Breast epithelium (tissue), 3 donors: ENCODE data around the gene APBA3.

Experiments used
- POLR2AphosphoS5 ChIP-seq, 3 donors: sonication (generic); formaldehyde crosslinking; IDR thresholded peaks; one replicate each; pipeline ENCODE4 v1.6.1; 2017; ENCODE audit warnings: antibody characterized with exemption in 3 of 3
- TF ChIP-seq, protein P1 (sequence below), 3 donors: fragments of 450-650 bp; IDR thresholded peaks; one replicate each; pipeline ENCODE4 v1.5.1; 2016 to 2017; ENCODE audit warnings: antibody characterized with exemption in 3 of 3, mild to moderate bottlenecking in 3 of 3, moderate library complexity in 3 of 3

DNA sequence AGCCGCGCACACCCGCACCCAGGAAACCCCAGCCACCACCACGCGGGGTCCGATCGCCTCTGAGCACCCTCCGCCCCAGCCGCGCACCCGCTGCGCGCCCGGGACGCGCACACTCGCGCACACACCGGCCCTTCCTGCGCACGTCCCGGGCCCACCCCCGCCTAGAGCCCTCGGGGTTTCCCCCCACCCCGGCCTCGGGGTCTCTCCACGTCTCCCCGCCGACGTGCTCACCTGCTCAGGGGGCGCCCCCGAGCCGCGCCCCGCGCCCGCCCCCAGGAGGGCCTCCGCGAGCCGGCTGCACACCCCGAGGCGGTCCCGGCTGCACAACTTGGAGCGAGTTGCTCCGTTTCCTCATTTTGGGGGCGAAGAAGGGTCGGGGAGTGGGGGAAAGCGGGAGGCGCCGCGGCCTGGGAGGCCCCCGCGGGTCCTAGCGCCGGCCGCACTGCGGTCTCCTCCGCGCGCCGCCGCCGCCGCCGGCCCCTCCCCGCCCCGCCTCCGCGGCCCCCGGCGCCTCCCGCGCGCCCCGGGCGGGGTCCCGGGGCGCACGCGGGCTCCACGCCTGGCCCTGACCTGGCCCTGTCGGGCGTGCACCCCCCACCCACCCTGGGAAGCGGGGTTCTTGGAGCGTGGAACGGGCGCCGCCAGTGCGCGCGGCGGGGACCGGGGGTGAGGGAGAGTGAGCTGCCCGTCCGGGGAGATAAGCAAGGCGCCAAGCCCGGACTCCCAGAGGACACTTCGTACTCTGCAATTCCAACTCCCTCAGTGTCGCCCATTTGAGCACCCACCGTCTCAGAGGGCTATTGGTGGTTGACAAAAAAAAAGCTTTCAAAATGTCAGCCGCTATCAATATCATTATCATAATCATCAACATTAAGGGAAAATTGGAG, 24.7 kb upstream of the APBA3 start, which contains the start of gene MATK:
- TF ChIP-seq, protein P1, sequence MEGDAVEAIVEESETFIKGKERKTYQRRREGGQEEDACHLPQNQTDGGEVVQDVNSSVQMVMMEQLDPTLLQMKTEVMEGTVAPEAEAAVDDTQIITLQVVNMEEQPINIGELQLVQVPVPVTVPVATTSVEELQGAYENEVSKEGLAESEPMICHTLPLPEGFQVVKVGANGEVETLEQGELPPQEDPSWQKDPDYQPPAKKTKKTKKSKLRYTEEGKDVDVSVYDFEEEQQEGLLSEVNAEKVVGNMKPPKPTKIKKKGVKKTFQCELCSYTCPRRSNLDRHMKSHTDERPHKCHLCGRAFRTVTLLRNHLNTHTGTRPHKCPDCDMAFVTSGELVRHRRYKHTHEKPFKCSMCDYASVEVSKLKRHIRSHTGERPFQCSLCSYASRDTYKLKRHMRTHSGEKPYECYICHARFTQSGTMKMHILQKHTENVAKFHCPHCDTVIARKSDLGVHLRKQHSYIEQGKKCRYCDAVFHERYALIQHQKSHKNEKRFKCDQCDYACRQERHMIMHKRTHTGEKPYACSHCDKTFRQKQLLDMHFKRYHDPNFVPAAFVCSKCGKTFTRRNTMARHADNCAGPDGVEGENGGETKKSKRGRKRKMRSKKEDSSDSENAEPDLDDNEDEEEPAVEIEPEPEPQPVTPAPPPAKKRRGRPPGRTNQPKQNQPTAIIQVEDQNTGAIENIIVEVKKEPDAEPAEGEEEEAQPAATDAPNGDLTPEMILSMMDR (IDR thresholded peaks at IDR 0.05): no peak
- no peak for TF ChIP-seq POLR2AphosphoS5 (IDR thresholded peaks at IDR 0.05)
